Measurements from ENCODE around the gene STX5. TPM values are rescaled to one million over a fixed set of nuclear protein-coding genes. Genes with fewer than 3 reads are reported as not detected.

STX5 gene
- total and polyA plus RNA-seq, 10 of the 15 experiments (the other 5 are each of a cell fraction or from before 2014, with no cell fraction given): 3.8 to 35.4 (median 27.4) TPM

GRCh38 chr11:62796281-62796680, 35.6 kb downstream of the STX5 start:
- WGBS (ENCODE audit: insufficient coverage, insufficient replicate concordance, low lambda C conversion rate, missing lambda C conversion rate): 97% methylated on average over 7 of the region's 7 CpGs
- in situ Hi-C loops (cut with MboI): no loop called here

More at GRCh38 chr11:62796281-62796680, 35.6 kb downstream of the STX5 start:
- no peaks in the 10 kb centered on the region for H3K9me3 ChIP-seq (replicated peaks; ENCODE audit: control insufficient read depth, insufficient read depth, low read length)
- POLR2A ChIA-PET: interaction anchor here (0.7 to 2.3 kb wide), 3 partner anchors 10 to 35 kb away, joined by 3 to 9 read pairs (median 4); partner anchors contain the start of genes NXF1 and STX5
- no peak overlapping the region for H3K4me3 ChIP-seq
- no peak overlapping the region for H3K9ac ChIP-seq (ENCODE audit: control insufficient read depth, insufficient read depth, low read length)
- peaks cover 5% of the 10 kb centered on the region for H3K79me2 ChIP-seq (ENCODE audit: control insufficient read depth, insufficient read depth, low read length)
- H4K20me1 ChIP-seq (ENCODE audit: control insufficient read depth, insufficient read depth): no peaks in the 10 kb centered on the region
- CTCF ChIA-PET: interaction anchor here (1.5 kb wide), 1 partner anchor 10 kb away, joined by 5 read pairs; no protein-coding TSS in a partner anchor
- BruUV-seq (replicated peaks): no TSS peak
- H3K4me1 ChIP-seq (ENCODE audit: control insufficient read depth, insufficient read depth, low read length): peaks cover 5% of the 10 kb centered on the region; the same call in 1 of the 2 replicates
- H3K27ac ChIP-seq (ENCODE audit: control insufficient read depth, insufficient read depth): no peak overlapping the region
- H3K4me2 ChIP-seq (ENCODE audit: control insufficient read depth, insufficient read depth): no peak overlapping the region
- DNase-seq (ENCODE audit: low read depth, low spot score): no peak
- FAIRE-seq: no peak
- no peak for ATAC-seq
- H3K27me3 ChIP-seq (replicated peaks in 1 of 2; ENCODE audit: control insufficient read depth in 2 of 2, insufficient read depth in 2 of 2, low read length in 1 of 2): no peaks in the 10 kb centered on the region
- intact Hi-C loops (cut with micrococcal nuclease; ENCODE audit: unreplicated experiment): no loop called here
- RAD21 ChIA-PET (ENCODE audit: unreplicated experiment): no interaction called here
- SMC1A ChIA-PET (ENCODE audit: uncharacterized antibody, unreplicated experiment): no interaction called here
- H3K36me3 ChIP-seq (ENCODE audit: control insufficient read depth in 2 of 2, insufficient read depth in 2 of 2, low read length in 1 of 2): peaks cover 28 to 37% of the 10 kb centered on the region in 2 experiments
- H2AFZ ChIP-seq (ENCODE audit: control insufficient read depth, low read depth, low read length): no peak overlapping the region
- no peak for TF ChIP-seq SRF (IDR thresholded peaks at IDR 0.05; ENCODE audit: low read depth in 2 of 2, low read length in 2 of 2)
- no peak for TF ChIP-seq FOXK2 (IDR thresholded peaks at IDR 0.05)
- TF ChIP-seq TCF12 (IDR thresholded peaks at IDR 0.05; ENCODE audit: low read depth, low read length): no peak
- no peak for TF ChIP-seq ZNF622 (IDR thresholded peaks at IDR 0.05)
- no peak for TF ChIP-seq SUZ12 (IDR thresholded peaks at IDR 0.05; ENCODE audit: unreplicated experiment)
- TF ChIP-seq CHD2 (IDR thresholded peaks at IDR 0.05; ENCODE audit: borderline replicate concordance, low read depth, low read length): no peak
- TF ChIP-seq, protein P1, sequence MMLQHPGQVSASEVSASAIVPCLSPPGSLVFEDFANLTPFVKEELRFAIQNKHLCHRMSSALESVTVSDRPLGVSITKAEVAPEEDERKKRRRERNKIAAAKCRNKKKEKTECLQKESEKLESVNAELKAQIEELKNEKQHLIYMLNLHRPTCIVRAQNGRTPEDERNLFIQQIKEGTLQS (IDR thresholded peaks at IDR 0.05; ENCODE audit: borderline replicate concordance, extremely low read depth, low read depth, low read length): no peak
- no peak for TF ChIP-seq WRNIP1 (IDR thresholded peaks at IDR 0.05; ENCODE audit: borderline replicate concordance, low read depth, low read length)
- TF ChIP-seq, protein P2, sequence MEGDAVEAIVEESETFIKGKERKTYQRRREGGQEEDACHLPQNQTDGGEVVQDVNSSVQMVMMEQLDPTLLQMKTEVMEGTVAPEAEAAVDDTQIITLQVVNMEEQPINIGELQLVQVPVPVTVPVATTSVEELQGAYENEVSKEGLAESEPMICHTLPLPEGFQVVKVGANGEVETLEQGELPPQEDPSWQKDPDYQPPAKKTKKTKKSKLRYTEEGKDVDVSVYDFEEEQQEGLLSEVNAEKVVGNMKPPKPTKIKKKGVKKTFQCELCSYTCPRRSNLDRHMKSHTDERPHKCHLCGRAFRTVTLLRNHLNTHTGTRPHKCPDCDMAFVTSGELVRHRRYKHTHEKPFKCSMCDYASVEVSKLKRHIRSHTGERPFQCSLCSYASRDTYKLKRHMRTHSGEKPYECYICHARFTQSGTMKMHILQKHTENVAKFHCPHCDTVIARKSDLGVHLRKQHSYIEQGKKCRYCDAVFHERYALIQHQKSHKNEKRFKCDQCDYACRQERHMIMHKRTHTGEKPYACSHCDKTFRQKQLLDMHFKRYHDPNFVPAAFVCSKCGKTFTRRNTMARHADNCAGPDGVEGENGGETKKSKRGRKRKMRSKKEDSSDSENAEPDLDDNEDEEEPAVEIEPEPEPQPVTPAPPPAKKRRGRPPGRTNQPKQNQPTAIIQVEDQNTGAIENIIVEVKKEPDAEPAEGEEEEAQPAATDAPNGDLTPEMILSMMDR (IDR thresholded peaks at IDR 0.05 in 2 of 3, conservative IDR thresholded peaks at IDR 0.05 in 1 of 3; ENCODE audit: control insufficient read depth in 2 of 3, extremely low read depth in 1 of 3, insufficient read depth in 1 of 3, low read depth in 3 of 3, low read length in 3 of 3): no peak
- TF ChIP-seq EED (IDR thresholded peaks at IDR 0.05; ENCODE audit: low read depth): no peak
- no peak for TF ChIP-seq NFYB (IDR thresholded peaks at IDR 0.05; ENCODE audit: insufficient read depth, low read depth, low read length)
- TF ChIP-seq STAT1 (conservative IDR thresholded peaks at IDR 0.05): no peak
- TF ChIP-seq SKIL (IDR thresholded peaks at IDR 0.05; ENCODE audit: low read depth, poor library complexity, severe bottlenecking): no peak
